Endothelial cell of umbilical vein (primary cell): ENCODE data around the gene FCN2.

Experiments
- CTCF ChIP-seq, 2 donors: IDR thresholded peaks; 1 replicate in 1 of 2; 2 replicates in 1 of 2; pipeline ENCODE4 v1.5.1; 2011; ENCODE audit warnings: low read length in 2 of 2, mild to moderate bottlenecking in 2 of 2, moderate library complexity in 2 of 2, control low read depth in 1 of 2, inconsistent platforms in 1 of 2, low read depth in 1 of 2; ENCODE audit not compliant: insufficient read depth in 1 of 2; ENCODE audit errors: extremely low read depth in 1 of 2
- EZH2 ChIP-seq: IDR thresholded peaks from 2 replicates; pipeline ENCODE4 v1.6.1; 2012; ENCODE audit warnings: borderline replicate concordance, low read depth, mild to moderate bottlenecking, moderate library complexity, low read length, inconsistent platforms; ENCODE audit not compliant: severe bottlenecking
- JUN ChIP-seq: IDR thresholded peaks from 2 replicates; pipeline ENCODE4 v1.6.1; 2011; ENCODE audit warnings: borderline replicate concordance, low read depth; ENCODE audit not compliant: insufficient read length, insufficient read depth
- POLR2A ChIP-seq: IDR thresholded peaks from 2 replicates; pipeline ENCODE4 v1.6.1; 2012; ENCODE audit warnings: low read depth, mild to moderate bottlenecking, control low read depth, low read length

- no peak for TF ChIP-seq CTCF (IDR thresholded peaks at IDR 0.05; ENCODE audit: extremely low read depth in 1 of 2, insufficient read depth in 1 of 2, low read depth in 1 of 2, low read length in 2 of 2)
- TF ChIP-seq EZH2: no peak
- no peak for TF ChIP-seq POLR2A
- no peak for TF ChIP-seq JUN
Measured at GRCh38 chr9:134895097-134895496, 14.5 kb downstream of the FCN2 start.
